ENCODE data around the gene TXNRD2.

Gene TXNRD2

DNA sequence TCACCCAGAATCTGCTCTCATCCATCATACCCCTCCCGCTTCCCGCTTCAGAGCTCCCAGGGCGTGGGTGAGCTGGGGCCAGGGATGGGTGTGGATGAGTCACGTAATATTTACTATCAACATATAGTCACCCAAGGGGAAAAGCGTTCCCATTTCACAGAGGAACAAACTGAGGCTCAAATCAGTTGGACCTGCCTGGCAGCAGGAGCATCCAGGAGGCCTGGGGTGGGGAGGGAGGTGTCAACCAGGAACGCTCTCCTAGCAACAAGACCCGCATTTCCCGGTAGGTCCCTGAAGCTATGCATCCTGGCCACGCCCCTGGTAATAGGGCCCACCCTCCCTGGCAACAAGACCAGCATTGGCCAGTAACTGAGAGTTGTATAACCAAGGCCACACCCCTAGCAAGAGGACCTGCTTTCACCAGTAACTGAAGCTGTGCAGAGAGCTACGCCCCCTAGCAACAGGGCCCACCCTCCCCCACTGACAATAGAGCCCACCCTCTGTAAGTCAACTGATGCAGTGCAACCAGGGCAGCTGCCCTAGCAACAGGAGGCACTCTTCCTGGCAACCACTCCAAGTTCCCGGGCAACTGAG is 32.7 kb upstream of the TXNRD2 start:
- TF ChIP-seq, protein P1, sequence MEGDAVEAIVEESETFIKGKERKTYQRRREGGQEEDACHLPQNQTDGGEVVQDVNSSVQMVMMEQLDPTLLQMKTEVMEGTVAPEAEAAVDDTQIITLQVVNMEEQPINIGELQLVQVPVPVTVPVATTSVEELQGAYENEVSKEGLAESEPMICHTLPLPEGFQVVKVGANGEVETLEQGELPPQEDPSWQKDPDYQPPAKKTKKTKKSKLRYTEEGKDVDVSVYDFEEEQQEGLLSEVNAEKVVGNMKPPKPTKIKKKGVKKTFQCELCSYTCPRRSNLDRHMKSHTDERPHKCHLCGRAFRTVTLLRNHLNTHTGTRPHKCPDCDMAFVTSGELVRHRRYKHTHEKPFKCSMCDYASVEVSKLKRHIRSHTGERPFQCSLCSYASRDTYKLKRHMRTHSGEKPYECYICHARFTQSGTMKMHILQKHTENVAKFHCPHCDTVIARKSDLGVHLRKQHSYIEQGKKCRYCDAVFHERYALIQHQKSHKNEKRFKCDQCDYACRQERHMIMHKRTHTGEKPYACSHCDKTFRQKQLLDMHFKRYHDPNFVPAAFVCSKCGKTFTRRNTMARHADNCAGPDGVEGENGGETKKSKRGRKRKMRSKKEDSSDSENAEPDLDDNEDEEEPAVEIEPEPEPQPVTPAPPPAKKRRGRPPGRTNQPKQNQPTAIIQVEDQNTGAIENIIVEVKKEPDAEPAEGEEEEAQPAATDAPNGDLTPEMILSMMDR (IDR thresholded peaks at IDR 0.05; ENCODE audit: low read depth, low read length), result no peak
- no peak overlapping the region for H3K4me3 ChIP-seq (ENCODE audit: low read depth, low read length)

DNA sequence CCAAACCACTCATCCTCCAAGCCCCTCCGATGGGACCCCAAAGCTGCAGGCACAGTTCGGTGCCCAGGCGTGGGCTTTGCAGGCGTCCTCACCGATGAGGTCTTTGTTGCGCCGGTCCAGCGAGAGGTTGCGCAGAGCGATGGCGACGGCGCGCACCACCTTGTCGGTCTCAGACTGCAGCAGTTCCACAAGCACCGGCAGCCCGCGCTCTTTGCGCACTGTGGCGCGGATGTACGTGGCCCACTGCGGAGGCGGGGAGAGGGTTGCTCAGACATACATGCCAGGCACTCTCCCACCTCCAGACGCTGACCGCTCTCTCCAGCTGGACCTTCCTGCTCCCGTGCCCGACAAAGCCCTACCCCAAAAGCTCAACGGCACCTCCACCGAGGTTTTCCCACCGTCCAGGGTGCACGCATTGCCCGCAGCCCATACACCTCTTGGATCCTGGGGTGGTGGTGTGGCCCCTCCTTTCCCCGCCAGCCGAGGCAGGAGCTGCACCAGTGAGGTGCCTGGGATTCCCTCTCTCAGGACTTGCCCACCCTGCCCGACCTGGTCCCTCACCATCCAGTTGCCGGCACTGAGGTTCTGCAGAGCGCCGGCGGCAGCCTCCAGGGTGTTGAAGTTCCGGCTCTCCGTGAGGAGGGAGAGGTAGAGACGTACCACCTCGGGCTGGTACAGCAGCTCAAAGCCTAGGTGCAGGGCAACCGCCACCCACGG is 32.1 kb upstream of the TXNRD2 start:
- TF ChIP-seq, protein P1 (IDR thresholded peaks at IDR 0.05; ENCODE audit: low read depth, low read length), result no peak
- H3K4me3 ChIP-seq (ENCODE audit: low read depth, low read length), result no peak overlapping the region

DNA sequence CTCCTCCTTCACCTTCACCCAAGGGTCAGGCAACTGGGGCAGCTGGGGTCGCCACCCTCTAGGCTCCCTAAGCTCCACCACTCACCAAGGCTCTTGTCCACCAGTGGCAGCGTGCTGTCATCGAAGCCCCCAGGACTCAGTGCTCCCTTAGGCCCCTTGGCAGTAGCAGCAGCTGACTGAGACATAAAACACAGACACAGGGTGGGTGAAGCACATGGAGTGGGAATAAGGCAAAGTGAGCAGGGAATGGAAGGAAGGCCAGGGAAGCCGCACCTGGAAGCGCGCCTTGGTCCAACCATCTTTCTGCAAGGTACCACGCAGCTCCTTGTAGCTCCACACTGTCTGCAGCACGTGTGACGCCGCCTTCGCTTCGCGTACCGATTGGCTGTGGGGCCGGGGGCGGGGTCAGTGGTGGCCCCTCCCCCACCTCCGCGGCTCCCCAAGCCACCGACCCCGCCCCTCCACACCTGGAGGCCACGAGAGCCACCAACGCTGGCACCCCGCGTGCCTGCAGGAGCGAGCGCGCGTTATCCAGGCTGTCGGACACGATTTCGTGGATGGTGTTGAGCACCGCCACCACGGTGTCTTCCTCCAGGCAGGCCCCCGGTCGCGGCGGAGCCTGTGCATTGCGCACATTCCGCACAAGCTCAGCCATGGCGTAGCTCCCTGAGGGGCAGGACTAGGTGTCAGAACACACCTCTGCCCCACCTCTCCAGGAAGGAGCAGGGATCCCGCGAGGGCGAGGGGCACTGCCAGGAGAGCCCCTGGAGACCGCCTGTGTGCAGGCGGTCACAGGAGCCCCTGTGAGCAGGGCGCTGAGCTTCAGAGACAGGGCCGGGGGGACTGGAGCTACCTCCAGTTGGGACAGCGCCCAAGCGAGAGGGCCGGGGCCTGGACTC is 31.3 kb upstream of the TXNRD2 start:
- H3K4me3 ChIP-seq (ENCODE audit: low read depth, low read length), result no peak overlapping the region
- TF ChIP-seq, protein P1 (IDR thresholded peaks at IDR 0.05; ENCODE audit: low read depth, low read length), result no peak

GRCh38 chr22:19972251-19972650 is 30.6 kb upstream of the TXNRD2 start:
- no peak overlapping the region for H3K4me3 ChIP-seq (ENCODE audit: low read depth, low read length)
- TF ChIP-seq, protein P1 (IDR thresholded peaks at IDR 0.05; ENCODE audit: low read depth, low read length), result no peak

DNA sequence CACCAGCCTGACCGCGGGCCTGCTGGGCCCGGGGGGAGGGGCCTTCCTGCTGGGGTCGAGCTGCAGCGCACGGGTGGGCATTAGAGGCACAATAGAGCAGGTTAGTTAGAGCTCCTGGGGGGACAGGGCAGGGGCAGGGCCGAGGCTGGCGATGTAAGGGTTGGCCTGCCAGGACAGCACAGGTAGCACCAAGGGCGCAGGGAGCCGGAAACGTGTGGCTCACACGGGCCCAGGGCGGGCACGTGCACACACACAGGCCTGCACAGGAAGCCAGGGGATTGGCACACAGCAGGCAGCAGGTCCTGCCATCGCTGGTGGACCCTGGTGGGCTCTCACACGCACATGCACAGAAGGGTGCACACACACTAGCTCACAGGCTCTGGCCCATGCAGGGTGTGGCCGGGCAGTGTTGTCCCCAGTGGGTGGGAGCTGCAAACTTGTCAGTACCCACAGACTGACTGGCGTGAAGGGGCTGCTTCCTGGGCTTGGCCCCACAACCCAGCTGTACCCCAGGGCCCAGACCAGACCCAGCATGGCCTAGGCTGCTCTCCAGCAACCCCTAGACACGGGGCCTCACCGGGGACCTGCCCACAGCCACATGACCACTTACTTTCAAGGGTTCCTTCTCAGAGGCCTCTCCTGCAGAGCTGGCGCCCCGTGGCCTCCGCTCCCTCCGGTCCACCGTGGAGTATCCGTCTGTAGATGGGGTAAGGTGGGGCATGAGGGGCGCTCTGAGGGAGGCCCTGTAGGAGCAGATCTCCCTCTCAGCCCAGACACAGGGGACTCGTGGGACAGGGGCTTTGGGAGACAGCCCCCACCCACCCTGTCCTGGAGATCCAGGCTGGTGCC is 29.9 kb upstream of the TXNRD2 start:
- TF ChIP-seq, protein P1 (IDR thresholded peaks at IDR 0.05; ENCODE audit: low read depth, low read length), result no peak
- H3K4me3 ChIP-seq (ENCODE audit: low read depth, low read length), result no peak overlapping the region

- TF ChIP-seq, protein P1 (IDR thresholded peaks at IDR 0.05; ENCODE audit: low read depth, low read length), result peak; percentile 88
- H3K4me3 ChIP-seq (ENCODE audit: low read depth, low read length), result no peak overlapping the region
These were observed 29.1 kb upstream of the TXNRD2 start for GRCh38 chr22:19970479-19971275.

All from WI38 (cell line).